K562 (cell line): ENCODE data around the gene GTF2I. TPM values are rescaled to one million over a fixed set of nuclear protein-coding genes. Genes with fewer than 3 reads are reported as not detected.

Source experiments
- ARHGAP35 ChIP-seq: fragments of 450-650 bp; IDR thresholded peaks from 2 replicates; pipeline ENCODE4 v1.6.1; 2018; ENCODE audit not compliant: partially characterized antibody
- ATF1 ChIP-seq, 2 experiments: fragments of 450-650 bp in 1 of 2; IDR thresholded peaks; 2 replicates each; pipeline ENCODE4 v1.6.1; 2016; ENCODE audit warnings: missing compliant biosample characterization in 1 of 2, missing genetic modification characterization in 1 of 2
- CAMTA2 ChIP-seq: fragments of 250-450 bp; sonication (Bioruptor Pico); conservative IDR thresholded peaks from 2 replicates; pipeline ENCODE4 v1.5.1; 2022
- CREB1 ChIP-seq, 2 experiments: sonication (generic) in 1 of 2; formaldehyde crosslinking in 1 of 2; IDR thresholded peaks; 2 replicates each; pipeline versions ENCODE4 v1.6.1 to v1.8.0; 2012 to 2022; ENCODE audit warnings: inconsistent platforms in 1 of 2, mild to moderate bottlenecking in 1 of 2, missing genetic modification reagents in 1 of 2, moderate library complexity in 1 of 2
- CREM ChIP-seq: IDR thresholded peaks from 2 replicates; pipeline ENCODE4 v1.6.1; 2014; ENCODE audit warnings: antibody characterized with exemption, low read depth
- E2F3 ChIP-seq: fragments of 250-450 bp; sonication (Bioruptor Pico); IDR thresholded peaks from 2 replicates; pipeline ENCODE4 v1.4.0; 2020; ENCODE audit warnings: mild to moderate bottlenecking
- ETV5 ChIP-seq: sonication (generic); formaldehyde crosslinking; IDR thresholded peaks from 2 replicates; pipeline ENCODE4 v1.4.0; 2020; ENCODE audit warnings: low read depth, mild to moderate bottlenecking, missing genetic modification reagents
- FOXK1 ChIP-seq: sonication (generic); formaldehyde crosslinking; IDR thresholded peaks from 2 replicates; pipeline ENCODE4 v1.8.0; 2022; ENCODE audit warnings: missing genetic modification reagents, mild to moderate bottlenecking, borderline replicate concordance
- GATAD2A ChIP-seq: fragments of 450-650 bp; IDR thresholded peaks from 2 replicates; pipeline ENCODE4 v1.6.1; 2017
- GTF2F1 ChIP-seq: IDR thresholded peaks from 2 replicates; pipeline ENCODE4 v1.6.1; 2011; ENCODE audit warnings: low read depth, low read length, improper control_type of control experiment
- HEY1 ChIP-seq: fragments of 250-450 bp; sonication (Bioruptor Pico); IDR thresholded peaks from 2 replicates; pipeline ENCODE4 v1.5.0; 2020; ENCODE audit warnings: mild to moderate bottlenecking, moderate library complexity, borderline replicate concordance
- JUND ChIP-seq, 2 experiments: IDR thresholded peaks; 2 replicates in 1 of 2; 3 replicates in 1 of 2; pipeline ENCODE4 v1.6.1; 2011; ENCODE audit warnings: borderline replicate concordance in 2 of 2, low read depth in 2 of 2, low read length in 2 of 2, improper control_type of control experiment in 1 of 2, missing biosample characterization in 1 of 2, missing genetic modification characterization in 1 of 2, missing genetic modification reagents in 1 of 2
- LCOR ChIP-seq: sonication (generic); formaldehyde crosslinking; IDR thresholded peaks from 2 replicates; pipeline ENCODE4 v1.8.0; 2022; ENCODE audit warnings: mild to moderate bottlenecking, missing genetic modification reagents
- NFE2L1 ChIP-seq: fragments of 450-650 bp; IDR thresholded peaks from 2 replicates; pipeline ENCODE4 v1.6.1; 2016; ENCODE audit warnings: missing genetic modification characterization, low read depth, mild to moderate bottlenecking, missing compliant biosample characterization, moderate library complexity, borderline replicate concordance
- PHF8 ChIP-seq: fragments of 200-600 bp; sonication (generic); IDR thresholded peaks from 2 replicates; pipeline ENCODE4 v1.6.1; 2012; ENCODE audit warnings: mixed run types, mild to moderate bottlenecking, inconsistent platforms, low read length, moderate library complexity, borderline replicate concordance
- PRPF4 ChIP-seq: fragments of 200-400 bp; formaldehyde crosslinking; IDR thresholded peaks from one replicate; pipeline ENCODE4 v1.6.1; 2017; ENCODE audit warnings: low read length, low read depth, mild to moderate bottlenecking; ENCODE audit not compliant: insufficient read depth, poor library complexity, severe bottlenecking
- SIN3A ChIP-seq, 2 experiments: fragments of 150-350 bp in 1 of 2; IDR thresholded peaks; 2 replicates each; pipeline ENCODE4 v1.6.1; 2011 to 2016; ENCODE audit warnings: borderline replicate concordance in 2 of 2, low read depth in 2 of 2, low read length in 2 of 2, mild to moderate bottlenecking in 2 of 2, moderate library complexity in 2 of 2; ENCODE audit not compliant: control insufficient read depth in 1 of 2
- STAG1 ChIP-seq: sonication (generic); formaldehyde crosslinking; IDR thresholded peaks from 2 replicates; pipeline ENCODE4 v1.5.0; 2020; ENCODE audit warnings: missing genetic modification reagents, borderline replicate concordance
- SUPT5H ChIP-seq: fragments of 450-650 bp; IDR thresholded peaks from 2 replicates; pipeline ENCODE4 v1.6.1; 2016
- TAF9B ChIP-seq: fragments of 450-650 bp; IDR thresholded peaks from 2 replicates; pipeline ENCODE4 v1.6.1; 2018; ENCODE audit warnings: mild to moderate bottlenecking; ENCODE audit not compliant: partially characterized antibody
- YY1 ChIP-seq, 3 experiments: IDR thresholded peaks; 2 replicates each; pipeline ENCODE4 v1.6.1; 2011; ENCODE audit warnings: low read length in 2 of 3, mild to moderate bottlenecking in 2 of 3, moderate library complexity in 2 of 3, borderline replicate concordance in 1 of 3, control low read depth in 1 of 3, low read depth in 1 of 3; ENCODE audit not compliant: insufficient read depth in 3 of 3, insufficient replicate concordance in 2 of 3, control insufficient read depth in 1 of 3, insufficient read length in 1 of 3; ENCODE audit errors: extremely low read depth in 1 of 3
- ZNF165 ChIP-seq: fragments of 250-450 bp; sonication (Bioruptor Pico); IDR thresholded peaks from 2 replicates; pipeline ENCODE4 v1.4.0; 2020; ENCODE audit warnings: borderline replicate concordance
- ZSCAN32 ChIP-seq: fragments of 450-650 bp; formaldehyde crosslinking; IDR thresholded peaks from 2 replicates; pipeline ENCODE4 v1.4.0; 2020; ENCODE audit warnings: mild to moderate bottlenecking, moderate library complexity
- polyA plus RNA-seq, 8 experiments: library from polyadenylated mRNA; depleted of rRNA in 4 of 8; stranded (reverse) in 5 of 8; unstranded in 3 of 8; fragments of >200 nt; fragmentation: Nextera tagmentation in 2 of 8; fragmentation: Illumina TruSeq in 1 of 8; extraction: Ambion mirVana in 2 of 8; extraction: Trizol in 1 of 8; gene quantifications; 2 replicates each; pipeline versions ENCODE4 v1.2.1 to v1.2.3, GENCODE V29; 2011 to 2014; ENCODE audit warnings: inconsistent platforms in 1 of 8, missing spikeins in 1 of 8
- total RNA-seq, 7 experiments: library from RNA; depleted of rRNA in 6 of 7; stranded (reverse); fragments of >200 nt in 6 of 7; fragmentation: Illumina TruSeq in 2 of 7; extraction: Trizol in 2 of 7; gene quantifications; 2 replicates each; pipeline versions ENCODE4 v1.2.1 to v1.2.3, GENCODE V29; 2011 to 2021; ENCODE audit warnings: low replicate concordance in 1 of 7
- TF ChIP-seq, protein P1 (sequence below), 2 experiments: fragments of 450-650 bp; conservative IDR thresholded peaks; 2 replicates each; pipeline ENCODE4 v1.6.1; 2017; ENCODE audit warnings: mild to moderate bottlenecking in 2 of 2, moderate library complexity in 2 of 2

The GTF2I gene
- total and polyA plus RNA-seq, 9 of the 15 experiments (the other 6 are each of a cell fraction or from before 2014, with no cell fraction given): 8.4 to 161 (median 90.0) TPM

DNA sequence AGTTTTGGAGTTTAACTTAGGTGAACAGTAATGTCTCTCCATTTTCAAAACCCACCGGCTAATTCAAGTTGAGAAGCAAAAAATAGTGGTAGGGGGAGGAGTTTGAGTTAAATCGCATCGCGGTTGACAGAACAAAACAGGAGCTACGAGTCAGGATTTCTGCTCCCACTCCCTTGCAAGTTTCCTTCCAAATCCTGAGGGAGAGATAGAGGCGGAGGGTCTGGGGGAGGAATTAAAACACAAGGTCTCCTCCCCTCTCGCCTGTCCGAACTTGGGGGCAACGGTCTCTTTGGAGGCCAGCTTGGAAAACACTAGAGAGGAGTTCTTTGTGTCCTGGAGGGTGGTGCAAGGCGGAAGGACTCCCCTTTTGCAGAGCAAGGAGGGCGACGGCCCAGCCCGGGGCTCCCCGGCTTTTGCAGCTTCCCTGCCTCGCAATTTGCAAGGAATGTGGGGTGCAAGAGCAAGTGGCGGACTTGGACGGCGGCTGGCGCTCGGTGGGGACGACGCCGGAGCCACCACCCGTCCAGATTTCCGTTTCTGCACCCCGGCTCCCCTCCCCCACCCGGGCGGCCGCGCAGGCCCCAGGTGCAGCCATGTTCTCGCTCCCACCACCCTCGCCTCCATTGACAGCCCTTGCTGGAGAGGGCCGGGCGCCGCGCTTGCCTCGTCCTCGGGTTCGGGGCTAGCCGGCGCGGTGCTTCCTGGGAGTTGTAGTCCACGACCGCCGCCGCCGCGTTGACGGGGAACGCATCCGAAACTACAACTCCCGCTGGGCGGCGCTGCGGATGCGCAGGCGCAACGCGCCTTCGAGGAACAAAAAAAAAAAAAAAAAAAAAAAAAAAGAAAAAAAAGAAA, 454 bp upstream of the GTF2I start (continued):
- TF ChIP-seq CREM (peak; percentile 87), NFE2L1 (tag) (no peak), CREB1 (IDR thresholded peaks at IDR 0.05) (peak; percentile 77), CREB1 (CRISPR knock-in tag; IDR thresholded peaks at IDR 0.05) (peak; percentile 69), LCOR (CRISPR knock-in tag) (peak; percentile 86), FOXK1 (CRISPR knock-in tag) (no peak), SIN3A (IDR thresholded peaks at IDR 0.05; ENCODE audit: borderline replicate concordance in 2 of 2, control insufficient read depth in 1 of 2, low read depth in 2 of 2, low read length in 2 of 2) (0 out of 4 replicates have a peak, but pooled peaks of 1 of the 2 experiments have one; percentile 6), ETV5 (CRISPR knock-in tag) (no peak), ARHGAP35 (no peak), JUND (IDR thresholded peaks at IDR 0.05; ENCODE audit: borderline replicate concordance, low read depth, low read length) (peak; percentile 23), JUND (tag; IDR thresholded peaks at IDR 0.05; ENCODE audit: borderline replicate concordance, low read depth, low read length) (no peak; the same call in 2 of the 3 replicates), GATAD2A (peak; percentile 39; the same call in 1 of the 2 replicates), PHF8 (peak; percentile 71), STAG1 (CRISPR knock-in tag) (no peak), ZSCAN32 (CRISPR knock-in tag) (no peak), TAF9B (peak; percentile 79), ZNF165 (CRISPR knock-in tag) (peak; percentile 83; the same call in 1 of the 2 replicates), SUPT5H (peak; percentile 87), YY1 (IDR thresholded peaks at IDR 0.05; ENCODE audit: borderline replicate concordance in 1 of 3, control insufficient read depth in 1 of 3, extremely low read depth in 1 of 3, insufficient read depth in 3 of 3, insufficient read length in 1 of 3, insufficient replicate concordance in 2 of 3, low read depth in 1 of 3, low read length in 2 of 3) (peak; percentile 77 to 97 (median 93)), GTF2F1 (0 out of 2 replicates have a peak, but pooled peaks have one; percentile 19), CAMTA2 (CRISPR knock-in tag) (no peak), PRPF4 (peak; percentile 82), HEY1 (no peak), ATF1 (CRISPR knock-in tag; IDR thresholded peaks at IDR 0.05) (no peak), ATF1 (tag; IDR thresholded peaks at IDR 0.05) (peak; percentile 83), E2F3 (CRISPR knock-in tag) (peak; percentile 60; the same call in 1 of the 2 replicates)
- TF ChIP-seq, protein P1, sequence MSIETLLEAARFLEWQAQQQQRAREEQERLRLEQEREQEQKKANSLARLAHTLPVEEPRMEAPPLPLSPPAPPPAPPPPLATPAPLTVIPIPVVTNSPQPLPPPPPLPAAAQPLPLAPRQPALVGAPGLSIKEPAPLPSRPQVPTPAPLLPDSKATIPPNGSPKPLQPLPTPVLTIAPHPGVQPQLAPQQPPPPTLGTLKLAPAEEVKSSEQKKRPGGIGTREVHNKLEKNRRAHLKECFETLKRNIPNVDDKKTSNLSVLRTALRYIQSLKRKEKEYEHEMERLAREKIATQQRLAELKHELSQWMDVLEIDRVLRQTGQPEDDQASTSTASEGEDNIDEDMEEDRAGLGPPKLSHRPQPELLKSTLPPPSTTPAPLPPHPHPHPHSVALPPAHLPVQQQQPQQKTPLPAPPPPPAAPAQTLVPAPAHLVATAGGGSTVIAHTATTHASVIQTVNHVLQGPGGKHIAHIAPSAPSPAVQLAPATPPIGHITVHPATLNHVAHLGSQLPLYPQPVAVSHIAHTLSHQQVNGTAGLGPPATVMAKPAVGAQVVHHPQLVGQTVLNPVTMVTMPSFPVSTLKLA (conservative IDR thresholded peaks at IDR 0.05): peak; percentile 48 to 79; a peak in 2 of 4 replicates
